ENCODE data around the gene IGSF1.

The IGSF1 gene

GRCh38 chrX:131226591-131226990, 62.5 kb downstream of the IGSF1 start:
- TF ChIP-seq CTCF (IDR thresholded peaks at IDR 0.05; ENCODE audit: low read depth, low read length) = no peak
- DNase-seq (ENCODE audit: extremely low read depth, low read depth) = no peak

GRCh38 chrX:131225078-131225477, 64.0 kb downstream of the IGSF1 start:
- TF ChIP-seq CTCF (IDR thresholded peaks at IDR 0.05; ENCODE audit: low read depth, low read length) = no peak
- no peak for DNase-seq (ENCODE audit: extremely low read depth, low read depth)
